Loucy (cell line): ENCODE results near the gene FIBIN.

Source experiments
- H2AFZ ChIP-seq: fragments of 200-600 bp; sonication (generic); 2 replicates; pipeline ENCODE4 v1.6.0; 2016; ENCODE audit warnings: antibody characterized with exemption, mild to moderate bottlenecking, low read length, moderate library complexity
- H3F3A ChIP-seq: fragments of 200-600 bp; 2 replicates; pipeline ENCODE4 v1.6.0; 2016; ENCODE audit warnings: antibody characterized with exemption, low read depth, mild to moderate bottlenecking
- H3K27me3 ChIP-seq: fragments of 200-600 bp; sonication (generic); 2 replicates; pipeline ENCODE4 v1.6.1; 2014; ENCODE audit warnings: low read length, mild to moderate bottlenecking; ENCODE audit not compliant: insufficient read depth, poor library complexity, severe bottlenecking
- H3K36me3 ChIP-seq: fragments of 200-600 bp; sonication (generic); 2 replicates; pipeline ENCODE4 v1.6.1; 2016; ENCODE audit warnings: low read length; ENCODE audit not compliant: insufficient read depth
- H3K4me1 ChIP-seq: fragments of 200-600 bp; sonication (generic); 2 replicates; pipeline ENCODE4 v1.5.1; 2014; ENCODE audit warnings: low read length, mild to moderate bottlenecking; ENCODE audit not compliant: insufficient read depth, poor library complexity, severe bottlenecking
- H3K4me2 ChIP-seq: fragments of 200-600 bp; sonication (generic); 2 replicates; pipeline ENCODE4 v1.6.0; 2014; ENCODE audit warnings: antibody characterized with exemption, low read length, low read depth, mild to moderate bottlenecking; ENCODE audit not compliant: poor library complexity, severe bottlenecking
- H3K4me3 ChIP-seq: fragments of 200-600 bp; sonication (generic); 2 replicates; pipeline ENCODE4 v1.5.1; 2014; ENCODE audit warnings: low read length, mild to moderate bottlenecking, mixed read lengths; ENCODE audit not compliant: poor library complexity, severe bottlenecking
- H3K79me2 ChIP-seq: fragments of 200-600 bp; sonication (generic); 2 replicates; pipeline ENCODE4 v1.6.1; 2014; ENCODE audit warnings: low read length; ENCODE audit not compliant: insufficient read depth
- H3K9ac ChIP-seq: fragments of 200-600 bp; sonication (generic); 2 replicates; pipeline ENCODE4 v1.6.0; 2014; ENCODE audit warnings: mild to moderate bottlenecking, low read depth, low read length, moderate library complexity; ENCODE audit not compliant: poor library complexity, severe bottlenecking
- H3K9me2 ChIP-seq: fragments of 200-600 bp; sonication (generic); replicated peaks from 2 replicates; pipeline ENCODE4 v1.6.1; 2016; ENCODE audit warnings: low read depth, low read length, mixed read lengths
- H3K9me3 ChIP-seq: fragments of 200-600 bp; sonication (generic); 2 replicates; pipeline ENCODE4 v1.6.1; 2014; ENCODE audit warnings: mild to moderate bottlenecking, antibody characterized with exemption, low read length, low read depth; ENCODE audit not compliant: insufficient read depth
- H4K20me1 ChIP-seq: fragments of 200-600 bp; sonication (generic); 2 replicates; pipeline ENCODE4 v1.6.0; 2014; ENCODE audit warnings: antibody characterized with exemption, low read length, mild to moderate bottlenecking; ENCODE audit not compliant: insufficient read depth, poor library complexity, severe bottlenecking
- EZH2phosphoT487 ChIP-seq: fragments of 200-600 bp; IDR thresholded peaks from 2 replicates; pipeline ENCODE4 v1.6.1; 2018; ENCODE audit warnings: antibody characterized with exemption, mild to moderate bottlenecking, moderate library complexity, borderline replicate concordance
- TF ChIP-seq, protein P1 (sequence below): fragments of 200-600 bp; sonication (generic); conservative IDR thresholded peaks from 2 replicates; pipeline ENCODE4 v1.5.1; 2014; ENCODE audit warnings: mild to moderate bottlenecking, antibody characterized with exemption, low read length

The FIBIN gene

DNA sequence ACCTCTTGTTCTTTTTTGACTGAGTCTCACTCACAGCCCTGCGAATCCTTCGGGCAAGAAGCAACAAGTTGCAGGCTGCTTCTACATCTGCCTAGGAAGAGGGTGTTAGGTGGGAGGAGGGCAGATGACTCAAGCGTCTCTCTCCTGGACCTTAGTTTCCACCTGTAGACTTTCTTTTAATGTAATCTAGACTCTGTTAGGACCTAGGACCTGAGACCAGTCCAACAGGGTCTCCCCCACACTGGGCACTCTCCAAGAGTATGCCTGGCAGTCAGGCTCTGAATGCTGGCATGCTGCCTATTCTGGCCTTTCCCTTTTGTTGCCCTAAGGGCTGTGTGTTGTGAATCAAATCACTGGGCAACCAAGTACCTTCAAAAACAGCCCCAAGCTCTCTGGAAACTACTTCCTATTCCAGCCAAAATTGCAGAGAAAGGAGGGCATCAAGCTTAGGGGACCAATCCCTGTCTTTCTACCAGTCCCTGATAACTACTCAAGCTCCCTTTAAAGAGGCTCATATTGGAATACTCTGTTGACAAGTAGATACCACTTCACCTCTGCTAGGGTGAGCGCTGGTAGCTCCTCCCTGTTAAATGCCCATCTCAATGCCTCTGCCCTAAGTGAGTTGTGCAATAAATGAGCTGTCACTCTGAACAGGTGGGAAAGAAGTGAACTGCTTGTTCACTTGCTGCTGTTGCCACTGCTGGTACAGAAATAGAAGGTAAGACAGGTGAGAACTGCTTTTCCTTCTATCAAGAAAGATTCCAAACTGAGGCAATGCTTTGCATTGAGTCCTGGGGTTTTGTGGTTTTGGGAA, 46.6 kb downstream of the FIBIN start, which contains the start of gene BBOX1:
BBOX1 (plus strand) TSS at position 514 of the 814 bp plus-strand sequence. CDS start 14,616 bp downstream, outside the sequence.
- no peaks in the 10 kb centered on the region for H3K9me2 ChIP-seq
- H3K27me3 ChIP-seq: no peaks in the 10 kb centered on the region
- no peaks in the 10 kb centered on the region for H3K36me3 ChIP-seq
- H3K4me2 ChIP-seq: no peak within 1 kb of the TSS
- no peak within 1 kb of the TSS for H2AFZ ChIP-seq
- H3K79me2 ChIP-seq: no peaks in the 10 kb centered on the region
- H3F3A ChIP-seq: no peaks in the 10 kb centered on the region
- H4K20me1 ChIP-seq: no peaks in the 10 kb centered on the region
- peaks cover 19% of the 10 kb centered on the region; the same call in 1 of the 2 replicates for H3K9me3 ChIP-seq
- TF ChIP-seq, protein P1, sequence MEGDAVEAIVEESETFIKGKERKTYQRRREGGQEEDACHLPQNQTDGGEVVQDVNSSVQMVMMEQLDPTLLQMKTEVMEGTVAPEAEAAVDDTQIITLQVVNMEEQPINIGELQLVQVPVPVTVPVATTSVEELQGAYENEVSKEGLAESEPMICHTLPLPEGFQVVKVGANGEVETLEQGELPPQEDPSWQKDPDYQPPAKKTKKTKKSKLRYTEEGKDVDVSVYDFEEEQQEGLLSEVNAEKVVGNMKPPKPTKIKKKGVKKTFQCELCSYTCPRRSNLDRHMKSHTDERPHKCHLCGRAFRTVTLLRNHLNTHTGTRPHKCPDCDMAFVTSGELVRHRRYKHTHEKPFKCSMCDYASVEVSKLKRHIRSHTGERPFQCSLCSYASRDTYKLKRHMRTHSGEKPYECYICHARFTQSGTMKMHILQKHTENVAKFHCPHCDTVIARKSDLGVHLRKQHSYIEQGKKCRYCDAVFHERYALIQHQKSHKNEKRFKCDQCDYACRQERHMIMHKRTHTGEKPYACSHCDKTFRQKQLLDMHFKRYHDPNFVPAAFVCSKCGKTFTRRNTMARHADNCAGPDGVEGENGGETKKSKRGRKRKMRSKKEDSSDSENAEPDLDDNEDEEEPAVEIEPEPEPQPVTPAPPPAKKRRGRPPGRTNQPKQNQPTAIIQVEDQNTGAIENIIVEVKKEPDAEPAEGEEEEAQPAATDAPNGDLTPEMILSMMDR: no peak
- TF ChIP-seq EZH2phosphoT487: no peak
- no peak within 1 kb of the TSS for H3K9ac ChIP-seq
- H3K4me1 ChIP-seq: peaks cover 8% of the 10 kb centered on the region
- no peak within 1 kb of the TSS for H3K4me3 ChIP-seq

DNA sequence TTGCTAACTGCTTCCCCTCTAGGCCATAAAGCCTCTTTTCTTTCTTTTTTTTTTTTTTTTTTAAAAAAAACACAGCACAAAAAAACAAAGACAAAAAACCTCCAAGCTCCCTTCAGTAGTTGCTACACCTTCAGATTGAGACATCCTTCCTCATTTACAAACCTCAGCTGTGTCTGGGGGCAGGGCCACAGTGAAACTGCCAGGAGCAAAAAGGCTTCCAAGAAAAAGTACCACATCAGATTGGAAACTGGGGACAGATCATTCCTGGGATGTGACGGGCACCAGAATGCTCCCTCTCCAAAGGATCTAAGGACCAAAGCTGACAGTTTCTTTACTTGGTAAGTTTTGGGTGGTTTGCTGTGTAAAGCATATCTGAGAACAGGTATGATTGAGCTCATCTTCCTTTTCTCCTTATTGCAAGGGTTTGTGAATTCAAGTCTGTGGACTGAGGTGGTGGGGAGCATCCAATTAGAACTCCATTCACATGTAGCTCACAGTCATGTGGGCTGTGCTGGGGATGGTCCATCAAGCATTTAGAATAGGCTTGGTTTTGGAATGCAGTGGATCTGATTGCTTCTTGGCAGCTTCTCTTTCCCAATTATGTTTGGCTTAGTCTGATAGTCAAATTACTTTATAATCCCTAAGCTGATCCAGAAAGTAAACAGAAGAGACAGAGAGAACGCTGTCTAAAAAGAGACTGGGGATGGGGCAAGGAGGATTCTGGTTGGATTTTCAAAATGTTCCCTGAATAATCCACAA, 47.4 kb downstream of the FIBIN start:
- TF ChIP-seq, protein P1: no peak
- Histone ChIP-seq H3K36me3 (no peaks in the 10 kb centered on the region), H3K9me3 (peaks cover 13% of the 10 kb centered on the region; the same call in 1 of the 2 replicates), H2AFZ (no peak overlapping the region), H3K9ac (no peak overlapping the region), H3K4me2 (no peak overlapping the region), H3K9me2 (no peaks in the 10 kb centered on the region), H4K20me1 (no peaks in the 10 kb centered on the region), H3K27me3 (no peaks in the 10 kb centered on the region), H3F3A (no peaks in the 10 kb centered on the region), H3K4me1 (peaks cover 8% of the 10 kb centered on the region), H3K4me3 (no peak overlapping the region), H3K79me2 (no peaks in the 10 kb centered on the region)
